ENCODE results near the gene STK32B. TPM values are rescaled to one million over a fixed set of nuclear protein-coding genes. Genes with fewer than 3 reads are reported as not detected.

The STK32B gene
- total RNA-seq, 1 donor from 2014 or later: 3.5 TPM

DNA sequence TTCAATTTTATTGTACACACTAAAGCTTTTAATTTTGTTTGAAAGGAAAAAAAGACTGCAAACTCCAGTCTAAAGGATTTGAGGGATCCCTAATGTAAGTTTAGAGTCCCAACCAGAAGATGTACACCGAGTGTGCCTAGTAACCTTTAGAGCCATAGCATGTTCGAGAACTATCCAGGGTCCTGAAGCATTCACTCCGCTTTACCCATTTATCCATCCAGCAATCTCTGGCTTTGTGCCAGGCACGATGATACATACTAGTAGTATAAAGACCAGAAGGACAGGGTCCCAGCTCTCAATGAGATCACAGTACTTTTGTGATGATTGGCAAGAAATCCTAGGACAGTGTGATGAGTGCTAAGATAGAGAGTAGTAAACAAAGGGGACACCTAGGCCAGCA, 168.7 kb downstream of the STK32B start:
- peak; percentile 7 for DNase-seq (ENCODE audit: low read depth, low spot score)
- H3K27me3 Mint-ChIP-seq (ENCODE audit: low read depth): no peaks in the 10 kb centered on the region
- peaks cover 12% of the 10 kb centered on the region for H3K9me3 Mint-ChIP-seq
- TF ChIP-seq, protein P1, sequence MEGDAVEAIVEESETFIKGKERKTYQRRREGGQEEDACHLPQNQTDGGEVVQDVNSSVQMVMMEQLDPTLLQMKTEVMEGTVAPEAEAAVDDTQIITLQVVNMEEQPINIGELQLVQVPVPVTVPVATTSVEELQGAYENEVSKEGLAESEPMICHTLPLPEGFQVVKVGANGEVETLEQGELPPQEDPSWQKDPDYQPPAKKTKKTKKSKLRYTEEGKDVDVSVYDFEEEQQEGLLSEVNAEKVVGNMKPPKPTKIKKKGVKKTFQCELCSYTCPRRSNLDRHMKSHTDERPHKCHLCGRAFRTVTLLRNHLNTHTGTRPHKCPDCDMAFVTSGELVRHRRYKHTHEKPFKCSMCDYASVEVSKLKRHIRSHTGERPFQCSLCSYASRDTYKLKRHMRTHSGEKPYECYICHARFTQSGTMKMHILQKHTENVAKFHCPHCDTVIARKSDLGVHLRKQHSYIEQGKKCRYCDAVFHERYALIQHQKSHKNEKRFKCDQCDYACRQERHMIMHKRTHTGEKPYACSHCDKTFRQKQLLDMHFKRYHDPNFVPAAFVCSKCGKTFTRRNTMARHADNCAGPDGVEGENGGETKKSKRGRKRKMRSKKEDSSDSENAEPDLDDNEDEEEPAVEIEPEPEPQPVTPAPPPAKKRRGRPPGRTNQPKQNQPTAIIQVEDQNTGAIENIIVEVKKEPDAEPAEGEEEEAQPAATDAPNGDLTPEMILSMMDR (conservative IDR thresholded peaks at IDR 0.05): no peak
- no peak overlapping the region for H3K27ac Mint-ChIP-seq (ENCODE audit: unreplicated experiment)
- peaks cover 31% of the 10 kb centered on the region for H3K4me1 Mint-ChIP-seq
- no peak overlapping the region for H3K4me3 Mint-ChIP-seq
- H3K36me3 Mint-ChIP-seq (ENCODE audit: low read depth): no peaks in the 10 kb centered on the region

DNA sequence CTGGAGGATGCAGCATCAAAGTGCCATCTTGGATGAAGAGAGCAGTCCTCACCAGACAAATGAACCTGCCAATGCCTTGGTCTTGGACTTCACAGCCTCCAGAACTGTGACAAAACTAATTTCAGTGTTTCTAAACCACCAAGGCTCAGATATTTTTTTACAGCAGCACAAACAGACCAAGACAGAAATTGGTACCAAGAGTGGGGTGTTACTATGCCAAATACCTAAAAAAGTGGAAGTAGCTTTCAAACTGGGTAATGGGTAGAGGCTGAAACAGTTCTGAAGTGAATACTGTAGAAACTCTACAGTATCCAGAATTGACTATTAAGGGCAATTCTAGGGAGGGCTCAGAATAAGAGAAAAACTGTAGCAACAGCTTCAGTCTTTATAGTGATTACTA, 170.8 kb downstream of the STK32B start:
- Mint-ChIP-seq H3K27me3 (ENCODE audit: low read depth) (no peaks in the 10 kb centered on the region), H3K4me1 (peaks cover 13% of the 10 kb centered on the region), H3K4me3 (no peak overlapping the region), H3K36me3 (ENCODE audit: low read depth) (no peaks in the 10 kb centered on the region), H3K9me3 (peaks cover 12% of the 10 kb centered on the region), H3K27ac (ENCODE audit: unreplicated experiment) (no peak overlapping the region)
- TF ChIP-seq, protein P1 (conservative IDR thresholded peaks at IDR 0.05): no peak
- DNase-seq (ENCODE audit: low read depth, low spot score): no peak

DNA sequence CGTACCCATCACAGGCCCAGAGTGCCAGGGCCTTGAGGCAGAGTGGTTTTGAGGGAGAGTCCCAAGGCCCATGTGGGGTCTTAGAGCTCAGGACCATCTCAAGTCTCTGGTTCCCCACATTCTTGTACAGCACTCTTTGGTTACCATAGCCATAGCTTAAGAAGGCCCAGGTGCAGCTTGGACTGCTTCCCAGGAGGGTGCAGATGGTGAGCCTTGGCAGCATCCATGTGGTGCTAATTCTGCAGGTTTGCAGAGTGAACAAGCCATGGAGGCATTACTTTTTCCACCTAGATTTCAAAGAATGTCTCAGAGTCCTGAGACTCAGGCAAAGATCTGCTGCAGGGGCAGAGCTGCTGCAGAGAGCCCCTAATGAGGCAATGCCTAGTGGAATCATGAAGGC, 171.7 kb downstream of the STK32B start:
- H3K27ac Mint-ChIP-seq (ENCODE audit: unreplicated experiment): no peak overlapping the region
- TF ChIP-seq, protein P1 (conservative IDR thresholded peaks at IDR 0.05): no peak
- H3K9me3 Mint-ChIP-seq: peaks cover 12% of the 10 kb centered on the region
- no peak overlapping the region for H3K4me3 Mint-ChIP-seq
- no peaks in the 10 kb centered on the region for H3K27me3 Mint-ChIP-seq (ENCODE audit: low read depth)
- H3K36me3 Mint-ChIP-seq (ENCODE audit: low read depth): no peaks in the 10 kb centered on the region
- DNase-seq (ENCODE audit: low read depth, low spot score): no peak
- peaks cover 4% of the 10 kb centered on the region for H3K4me1 Mint-ChIP-seq

DNA sequence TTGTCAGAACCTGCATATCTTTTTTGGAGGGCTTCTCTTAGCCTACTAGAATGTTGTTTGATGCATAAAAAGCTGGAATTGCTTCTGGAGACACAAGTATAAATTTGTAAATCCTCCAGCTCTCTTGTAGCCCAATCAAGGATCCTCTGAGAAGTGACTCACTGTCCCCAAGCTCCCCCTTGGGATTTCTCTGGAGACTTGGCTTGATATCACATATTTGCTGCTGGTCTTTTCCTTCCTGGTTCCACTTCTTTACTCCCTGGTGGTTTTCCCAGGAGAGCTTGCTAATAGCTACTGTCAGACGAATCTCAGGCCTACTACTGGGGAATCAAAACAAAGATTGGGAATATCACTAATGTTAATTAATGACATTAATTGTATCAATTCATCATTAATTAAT, 173.1 kb downstream of the STK32B start:
- no peaks in the 10 kb centered on the region for H3K4me1 Mint-ChIP-seq
- no peak for DNase-seq (ENCODE audit: low read depth, low spot score)
- H3K4me3 Mint-ChIP-seq: no peak overlapping the region
- H3K36me3 Mint-ChIP-seq (ENCODE audit: low read depth): no peaks in the 10 kb centered on the region
- TF ChIP-seq, protein P1 (conservative IDR thresholded peaks at IDR 0.05): no peak
- H3K27me3 Mint-ChIP-seq (ENCODE audit: low read depth): no peaks in the 10 kb centered on the region
- H3K9me3 Mint-ChIP-seq: peaks cover 12% of the 10 kb centered on the region
- H3K27ac Mint-ChIP-seq (ENCODE audit: unreplicated experiment): no peak overlapping the region

DNA sequence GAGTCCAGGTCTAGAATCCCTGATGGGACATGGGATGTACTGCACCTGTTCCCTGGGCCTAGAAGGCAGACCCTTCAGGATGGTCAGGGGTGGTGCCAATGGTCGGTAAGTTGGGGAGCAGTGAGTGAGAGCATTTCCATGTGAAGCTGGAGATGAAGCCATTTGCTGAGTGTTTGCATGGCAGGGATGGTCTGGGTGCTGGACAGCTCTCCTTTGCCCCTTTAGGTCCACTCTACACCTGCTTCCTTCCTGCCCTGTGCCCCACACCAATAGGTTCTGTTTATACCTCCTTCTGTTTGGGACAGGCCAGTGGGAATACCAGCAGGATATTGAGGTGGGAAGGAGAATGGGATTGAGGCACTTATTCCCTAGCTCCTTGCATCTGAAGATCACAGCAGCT, 181.3 kb downstream of the STK32B start:
- Mint-ChIP-seq H3K4me1 (no peaks in the 10 kb centered on the region), H3K4me3 (no peak overlapping the region), H3K27me3 (ENCODE audit: low read depth) (peaks cover 4% of the 10 kb centered on the region), H3K36me3 (ENCODE audit: low read depth) (no peaks in the 10 kb centered on the region), H3K9me3 (no peaks in the 10 kb centered on the region), H3K27ac (ENCODE audit: unreplicated experiment) (no peak overlapping the region)
- TF ChIP-seq, protein P1 (conservative IDR thresholded peaks at IDR 0.05): no peak
- DNase-seq (ENCODE audit: low read depth, low spot score): no peak

Measured in neural crest cell (in vitro differentiated cells).